GM18519 (cell line): Measurements from ENCODE around the gene TMEM14B.
A peak's percentile ranks its signal among the peaks of the same experiment; 100 is the strongest.
"Not testable (repeated sequence)": the region's sequence is repeated elsewhere in the genome, so short reads cannot be mapped to it uniquely, and the experiment has no call there.

Source experiments
- ATAC-seq: cut with Tn5 transposase; IDR thresholded peaks from one replicate; pipeline ENCODE4 v1.9.1; 2021; ENCODE audit warnings: mild to moderate bottlenecking, moderate library complexity; ENCODE audit not compliant: unreplicated experiment, low FRiP score

TMEM14B gene

DNA sequence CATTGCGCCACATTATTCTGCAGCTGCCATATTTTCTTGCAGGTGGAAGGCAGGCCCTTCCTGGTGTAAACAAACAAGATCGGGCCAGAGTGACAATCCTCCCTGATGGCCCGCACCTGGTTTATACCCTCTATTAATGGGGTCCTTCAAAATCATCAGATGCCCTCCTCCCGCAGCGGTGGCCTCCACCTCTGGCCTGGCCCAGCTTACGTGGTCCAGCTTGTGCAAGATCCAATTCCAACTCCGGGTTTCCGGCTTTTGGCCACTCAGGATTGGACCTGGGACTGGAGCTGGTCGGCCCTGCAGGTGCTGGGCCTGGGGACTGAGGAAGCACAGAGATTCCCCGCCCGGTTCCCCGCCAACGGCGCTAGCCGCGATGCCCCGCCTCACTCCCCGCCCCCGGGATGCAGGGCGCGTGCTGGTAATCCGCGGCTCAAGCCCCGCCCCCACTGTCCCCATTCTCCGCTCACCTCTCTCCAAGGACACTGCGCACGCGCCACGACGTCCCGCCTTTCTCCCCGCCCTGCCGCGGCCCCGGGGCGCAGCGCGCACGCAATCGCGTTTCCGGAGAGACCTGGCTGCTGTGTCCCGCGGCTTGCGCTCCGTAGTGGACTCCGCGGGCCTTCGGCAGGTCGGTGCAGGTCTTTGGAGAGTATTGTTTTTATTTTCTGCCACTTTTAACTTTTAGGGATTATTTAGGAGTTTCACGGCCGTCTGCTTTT lies at the start of gene TMEM14B:
TSS of gene TMEM14B (plus strand) at position 555 of the 722 bp plus-strand sequence. CDS start 1,441 bp downstream, outside the sequence.
- peak; percentile 88 for ATAC-seq

DNA sequence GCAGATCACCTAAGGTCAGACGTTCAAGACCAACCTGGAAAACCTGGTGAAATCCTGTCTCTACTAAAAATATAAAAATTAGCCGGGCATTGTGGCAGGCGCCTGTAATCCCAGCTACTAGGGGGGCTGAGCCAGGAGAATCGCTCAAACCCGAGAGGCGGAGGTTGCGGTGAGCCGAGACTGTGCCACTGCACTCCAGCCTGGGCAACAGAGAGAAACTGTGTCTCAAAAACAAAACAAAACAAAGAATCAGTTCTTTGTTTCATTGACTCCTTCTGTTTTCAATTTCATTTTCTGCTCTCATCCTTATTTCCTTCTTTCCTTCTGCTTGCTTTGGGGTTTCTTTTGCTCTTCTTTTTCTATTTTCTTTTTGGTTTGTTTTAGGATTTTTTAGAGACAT lies 33.6 kb upstream of the TMEM14B start:
- no peak for ATAC-seq

DNA sequence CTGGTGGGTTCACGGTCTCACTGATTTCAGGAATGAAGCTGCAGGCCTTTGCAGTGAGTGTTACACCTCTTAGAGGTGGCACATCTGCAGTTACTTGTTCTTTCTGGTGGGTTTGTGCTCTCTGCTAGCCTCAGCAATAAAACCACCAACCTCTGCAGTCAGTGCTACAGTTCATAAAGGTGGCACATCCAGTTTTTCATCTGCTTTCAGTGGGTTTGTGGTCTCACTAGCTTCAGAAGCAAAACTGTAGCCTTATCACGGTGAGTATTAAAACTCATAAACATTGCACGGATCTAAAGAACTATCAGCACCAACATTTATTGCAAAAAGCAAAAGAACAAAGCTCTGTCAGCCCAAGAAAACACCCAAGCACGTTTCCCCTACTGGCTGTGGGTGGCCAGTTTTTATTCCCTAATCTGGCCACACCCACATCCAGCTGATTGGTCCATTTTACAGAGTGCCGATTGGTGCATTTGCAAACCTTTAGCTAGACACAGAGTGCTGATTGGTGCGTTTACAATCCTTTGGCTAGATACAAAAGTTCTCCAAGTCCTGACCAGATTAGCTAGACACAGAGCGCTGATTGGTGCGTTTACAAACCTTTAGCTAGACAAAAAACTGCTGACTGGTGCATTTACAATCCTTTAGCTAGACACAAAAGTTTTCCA lies 28.2 kb upstream of the TMEM14B start:
- ATAC-seq, result no peak

DNA sequence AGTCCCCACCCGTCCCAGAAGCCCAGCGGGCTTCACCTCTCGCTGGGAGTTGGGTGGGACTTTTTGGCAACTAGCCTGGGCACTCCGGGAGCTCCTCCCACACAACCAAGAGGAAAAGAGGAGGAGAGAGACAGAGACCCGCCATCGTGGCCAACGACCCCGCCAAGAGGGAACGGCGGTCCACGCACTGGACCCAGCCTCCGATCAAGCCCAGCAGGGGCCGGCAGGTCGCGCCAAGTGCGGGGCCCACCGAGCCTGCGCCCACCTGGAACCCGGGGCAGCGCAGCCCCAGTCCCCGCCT lies 27.7 kb upstream of the TMEM14B start:
- ATAC-seq, result no peak

DNA sequence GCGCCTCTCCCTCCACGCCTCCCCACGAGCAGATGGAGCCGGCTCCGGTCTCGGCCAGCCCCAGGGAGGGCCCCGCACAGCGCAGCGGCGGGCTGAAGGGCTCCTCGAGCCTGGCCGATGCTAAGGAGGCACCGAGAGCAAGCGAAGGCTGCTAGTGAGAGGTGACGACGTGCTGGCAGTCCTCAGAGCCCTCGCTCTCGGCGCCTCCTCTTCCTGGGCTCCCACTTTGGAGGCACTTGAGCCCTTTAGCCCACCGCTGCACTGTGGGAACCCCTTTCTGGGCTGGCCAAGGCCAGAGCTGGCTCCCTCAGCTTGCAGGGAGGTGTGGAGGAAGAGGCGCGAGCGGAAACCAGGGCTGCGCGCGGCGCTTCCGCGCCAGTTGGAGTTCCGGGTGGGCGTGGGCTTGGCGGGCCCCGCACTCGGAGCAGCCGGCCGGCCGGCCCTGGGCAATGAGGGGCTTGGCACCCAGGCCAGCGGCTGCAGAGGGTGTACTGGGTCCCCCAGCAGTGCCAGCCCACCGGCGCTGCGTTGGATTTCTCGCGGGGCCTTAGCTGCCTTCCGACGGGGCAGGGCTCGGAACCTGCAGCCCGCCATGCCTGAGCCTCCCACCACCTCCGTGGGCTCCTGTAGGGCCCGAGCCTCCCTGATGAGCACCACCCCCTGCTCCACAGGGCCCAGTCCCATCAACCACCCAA lies 27.2 kb upstream of the TMEM14B start:
- no peak for ATAC-seq

DNA sequence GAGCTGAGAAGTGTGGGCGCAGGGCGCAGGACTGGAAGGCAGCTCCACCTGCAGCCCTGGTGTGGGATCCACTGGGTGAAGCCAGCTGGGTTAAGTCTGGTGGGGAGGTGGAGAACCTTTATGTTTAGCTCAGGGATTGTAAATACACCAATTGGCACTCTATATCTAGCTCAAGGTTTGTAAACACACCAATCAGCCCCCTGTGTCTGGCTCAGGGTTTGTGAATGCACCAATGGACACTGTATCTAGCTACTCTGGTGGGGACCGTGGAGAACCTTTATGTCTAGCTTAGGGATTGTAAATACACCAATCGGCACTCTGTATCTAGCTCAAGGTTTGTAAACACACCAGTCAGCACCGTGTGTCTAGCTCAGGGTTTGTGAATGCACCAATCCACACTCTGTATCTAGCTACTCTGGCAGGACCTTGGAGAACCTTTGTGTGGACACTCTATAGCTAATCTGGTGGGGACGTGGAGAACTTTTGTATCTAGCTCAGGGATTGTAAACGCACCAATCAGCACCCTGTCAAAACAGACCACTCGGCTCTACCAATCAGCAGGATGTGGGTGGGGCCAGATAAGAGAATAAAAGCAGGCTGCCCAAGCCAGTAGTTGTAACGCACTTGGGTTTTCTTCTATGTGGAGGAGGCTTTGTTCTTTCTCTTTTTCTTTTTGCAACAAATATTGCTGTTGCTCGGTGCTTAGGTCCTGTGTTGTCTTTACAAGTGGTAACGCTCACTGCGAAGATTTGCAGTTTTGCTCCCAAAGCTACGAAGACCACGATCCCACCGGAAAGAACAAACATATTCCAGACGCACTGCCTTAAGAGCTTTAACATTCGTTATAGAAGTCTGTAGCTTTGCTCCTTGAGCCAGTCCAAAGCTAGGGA lies 26.4 kb upstream of the TMEM14B start:
- not testable (repeated sequence) for ATAC-seq

DNA sequence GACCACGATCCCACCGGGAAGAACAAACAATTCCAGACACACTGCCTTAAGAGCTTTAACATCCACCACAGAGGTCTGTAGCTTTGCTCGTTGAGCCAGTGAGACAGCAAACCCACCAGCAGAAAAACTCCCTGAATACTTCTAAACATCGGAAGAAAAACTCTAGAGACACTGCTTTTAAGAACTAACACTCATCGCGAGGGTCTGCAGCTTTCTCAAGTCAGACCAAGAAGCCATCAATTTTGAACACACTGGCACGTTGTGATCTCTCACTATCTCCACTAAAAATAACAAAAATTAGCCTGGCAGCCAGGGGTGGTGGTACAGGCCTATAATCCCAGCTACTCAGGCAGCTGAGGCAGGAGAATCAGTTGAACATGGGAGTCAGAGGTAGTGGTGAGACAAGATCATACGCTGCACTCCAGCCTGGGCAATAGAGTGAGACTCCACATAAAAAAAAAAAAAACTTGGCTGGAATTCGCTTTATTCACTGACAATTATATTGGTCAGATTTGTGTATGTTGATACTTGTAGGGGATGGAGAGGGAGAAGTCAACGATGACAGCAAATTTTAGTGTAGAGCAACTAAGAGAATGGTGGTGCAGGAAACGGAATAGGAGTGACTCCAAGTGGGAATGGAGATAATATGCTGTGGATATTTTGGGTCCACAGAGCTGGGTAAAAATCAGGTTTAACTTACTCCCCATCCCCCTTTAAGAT lies 25.6 kb upstream of the TMEM14B start:
- ATAC-seq, result no peak

DNA sequence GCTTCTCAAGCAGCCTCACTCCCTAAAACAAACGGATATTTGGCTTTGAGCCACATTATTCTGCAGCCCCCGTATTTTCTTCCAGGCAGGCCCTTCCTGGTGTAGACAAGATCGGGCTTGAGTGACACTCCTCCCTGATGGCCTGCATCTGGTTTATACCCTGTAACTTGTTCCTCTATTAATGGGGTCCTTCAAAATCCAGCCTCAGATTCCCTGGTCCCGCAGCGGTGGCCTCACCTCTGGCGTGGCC lies 25.1 kb upstream of the TMEM14B start:
- no peak for ATAC-seq

DNA sequence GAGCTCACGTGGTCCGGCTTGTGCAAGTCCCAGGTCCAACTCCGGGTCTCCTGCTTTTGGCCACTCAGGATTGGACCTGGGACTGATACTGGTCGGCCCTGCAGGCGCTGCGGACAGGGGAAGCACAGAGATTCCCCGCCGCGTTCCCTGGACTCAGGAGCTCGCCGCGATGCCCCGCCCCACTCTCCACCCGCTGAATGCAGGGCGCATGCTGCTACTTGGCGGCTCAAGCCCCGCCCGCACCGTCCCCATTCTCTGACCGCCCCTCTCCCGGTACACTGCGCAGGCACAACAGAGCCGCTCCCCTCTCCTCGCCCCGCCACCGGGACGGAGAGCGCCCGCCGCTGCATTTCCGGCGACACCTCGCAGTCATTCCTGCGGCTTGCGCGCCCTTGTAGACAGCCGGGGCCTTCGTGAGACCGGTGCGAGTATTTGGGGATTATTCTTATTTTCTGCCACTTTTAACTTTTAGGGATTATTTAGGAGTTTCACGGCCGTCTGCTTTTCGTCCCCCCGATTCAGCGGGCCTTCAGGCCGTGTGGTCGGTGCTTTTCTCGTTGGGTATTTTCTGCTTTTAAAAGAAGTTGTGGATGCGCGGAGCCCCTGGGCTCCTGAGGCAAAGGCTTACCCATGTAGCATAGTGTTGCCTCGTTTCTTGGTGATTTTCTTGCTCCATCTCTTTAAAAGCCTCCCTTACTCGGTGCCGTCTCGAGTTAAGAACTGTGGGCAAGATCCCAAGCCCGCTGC lies 24.6 kb upstream of the TMEM14B start, which contains the start of gene TMEM14C:
TSS of gene TMEM14C (plus strand) at position 251 of the 747 bp plus-strand sequence. CDS start 1,544 bp downstream, outside the sequence.
- ATAC-seq, result peak; percentile 93

DNA sequence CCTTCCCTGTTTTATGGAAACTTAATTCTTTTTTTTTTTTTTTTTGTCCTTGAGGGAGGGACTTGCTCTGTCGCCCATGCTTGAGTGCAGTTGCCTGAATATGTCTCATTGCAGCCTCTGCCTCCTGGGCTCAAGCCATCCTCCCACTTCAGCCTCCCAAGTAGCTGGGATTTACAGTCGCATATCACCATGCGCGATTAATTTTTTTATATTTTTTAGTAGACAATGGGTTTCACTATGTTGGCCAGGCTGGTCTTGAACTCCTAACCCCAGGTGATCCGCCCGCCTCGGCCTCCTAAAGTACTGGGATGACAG lies 24.1 kb upstream of the TMEM14B start:
- ATAC-seq, result no peak

DNA sequence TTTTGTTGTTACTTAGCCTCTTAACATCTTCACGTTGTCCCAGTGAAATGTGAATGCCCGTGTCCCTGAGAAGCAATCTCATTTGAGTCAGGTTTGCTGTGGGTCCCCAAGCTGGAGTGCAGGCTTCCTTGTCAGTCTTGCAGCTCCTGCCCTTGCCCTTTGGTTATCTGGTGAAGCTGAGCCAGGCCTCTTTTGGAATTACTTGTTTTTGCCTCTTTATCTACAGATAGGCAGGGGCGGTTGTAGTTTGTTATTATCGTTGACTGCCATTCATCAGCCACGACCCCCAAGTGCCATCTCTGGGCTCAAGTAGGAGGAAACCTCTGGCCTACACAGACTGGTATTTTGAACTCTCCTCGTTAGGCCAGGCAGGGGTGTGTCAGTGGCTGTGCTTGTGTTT lies 22.6 kb upstream of the TMEM14B start:
- ATAC-seq, result no peak

DNA sequence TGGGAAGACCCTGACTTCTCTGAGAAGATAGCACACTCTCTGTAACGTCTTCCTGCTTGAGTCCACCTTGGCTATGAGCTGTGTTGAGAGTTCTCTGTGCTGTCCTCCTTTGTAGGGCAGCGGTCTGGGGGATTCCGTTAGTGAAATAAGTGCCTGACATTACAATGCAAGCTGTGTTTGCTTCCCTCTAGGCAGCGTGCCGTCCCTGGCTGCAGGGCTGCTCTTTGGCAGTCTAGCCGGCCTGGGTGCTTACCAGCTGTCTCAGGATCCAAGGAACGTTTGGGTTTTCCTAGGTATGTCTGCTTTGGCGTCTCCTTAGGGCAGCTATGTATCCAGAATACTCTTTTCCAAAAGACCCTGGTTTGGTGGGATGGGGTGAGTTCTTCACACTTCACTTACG lies 21.9 kb upstream of the TMEM14B start:
- no peak for ATAC-seq

DNA sequence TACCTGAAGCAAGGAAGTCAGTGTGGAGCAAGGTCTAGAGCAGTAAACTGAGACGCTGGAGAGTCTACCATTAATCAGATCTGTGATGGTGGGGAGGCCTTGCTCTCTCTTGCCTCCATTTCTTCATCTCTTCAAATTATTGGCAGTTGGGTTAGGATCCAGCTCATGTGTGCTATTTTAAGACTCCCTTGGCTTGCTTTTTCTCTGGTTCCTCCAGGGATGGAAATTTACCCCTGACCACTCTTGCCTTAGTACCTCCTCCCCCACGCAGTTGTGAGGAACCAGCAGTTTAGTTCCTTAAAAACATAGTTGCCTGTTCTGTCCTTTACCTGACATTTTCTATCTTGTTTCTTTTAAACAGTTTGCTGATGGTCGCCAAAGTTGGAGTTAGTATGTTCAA lies 17.4 kb upstream of the TMEM14B start:
- no peak for ATAC-seq

DNA sequence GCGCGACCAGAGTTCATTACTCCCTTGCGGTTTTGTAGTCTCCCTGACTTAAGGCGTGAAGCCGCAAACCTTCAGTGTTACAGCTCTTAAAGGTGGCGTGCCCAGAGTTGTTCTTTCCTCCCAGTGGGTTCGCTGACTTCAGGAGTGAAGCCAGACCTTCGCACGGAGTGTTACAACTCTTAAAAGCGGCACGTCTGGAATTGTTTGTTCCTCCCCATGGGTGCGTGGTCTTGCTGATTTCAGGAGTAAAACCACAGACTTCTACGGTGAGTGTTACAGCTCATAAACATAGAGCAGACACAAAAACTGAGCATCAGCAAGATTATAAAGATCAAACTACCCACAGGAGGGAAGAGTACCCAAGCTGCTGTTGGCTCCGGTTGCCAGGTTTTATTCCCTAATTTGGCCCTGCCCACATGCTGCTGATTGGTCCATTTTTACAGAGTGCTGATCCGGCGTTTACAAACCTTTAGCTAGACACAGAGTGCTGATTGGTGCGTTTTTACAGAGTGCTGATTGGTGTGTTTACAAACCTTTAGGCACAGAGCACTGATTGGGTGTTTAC lies 14.4 kb upstream of the TMEM14B start:
- no peak for ATAC-seq

DNA sequence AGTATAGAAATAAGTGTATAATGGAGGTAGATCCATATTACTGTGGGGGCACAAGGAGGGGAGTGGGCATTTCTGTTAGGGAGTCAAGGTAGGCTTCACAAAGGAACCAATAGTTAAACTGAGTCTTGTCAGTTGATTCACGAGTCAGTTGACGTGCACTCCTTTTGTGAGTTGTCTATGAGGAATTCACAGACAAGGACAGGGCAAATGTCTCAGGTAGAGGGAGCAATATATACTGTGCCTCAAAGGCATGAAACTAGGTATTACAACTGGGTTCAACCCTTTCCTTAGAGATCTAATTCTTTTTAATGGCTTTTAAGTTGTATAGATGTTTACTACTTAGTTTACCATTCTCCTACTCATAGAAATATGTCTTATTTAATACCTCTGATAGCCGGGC lies 13.7 kb upstream of the TMEM14B start:
- no peak for ATAC-seq

DNA sequence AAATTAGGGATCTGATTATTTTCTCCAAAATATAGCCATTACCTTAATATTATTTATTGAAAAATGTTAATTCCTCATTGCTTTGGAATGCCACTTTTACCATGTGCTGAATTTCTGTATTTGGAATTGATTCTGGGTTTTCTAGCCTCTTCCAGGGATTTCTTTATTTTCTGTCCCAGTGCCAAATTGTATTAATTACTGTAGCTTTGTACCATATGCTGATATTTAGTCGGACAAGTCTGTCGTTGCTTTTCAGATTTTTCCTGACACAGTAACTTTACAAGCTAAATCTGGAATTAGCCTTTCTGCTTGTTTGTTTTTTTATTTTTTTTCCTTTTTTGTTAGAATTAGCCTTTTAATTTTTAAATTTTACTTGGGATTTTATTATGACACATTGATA lies 10.9 kb upstream of the TMEM14B start:
- no peak for ATAC-seq

DNA sequence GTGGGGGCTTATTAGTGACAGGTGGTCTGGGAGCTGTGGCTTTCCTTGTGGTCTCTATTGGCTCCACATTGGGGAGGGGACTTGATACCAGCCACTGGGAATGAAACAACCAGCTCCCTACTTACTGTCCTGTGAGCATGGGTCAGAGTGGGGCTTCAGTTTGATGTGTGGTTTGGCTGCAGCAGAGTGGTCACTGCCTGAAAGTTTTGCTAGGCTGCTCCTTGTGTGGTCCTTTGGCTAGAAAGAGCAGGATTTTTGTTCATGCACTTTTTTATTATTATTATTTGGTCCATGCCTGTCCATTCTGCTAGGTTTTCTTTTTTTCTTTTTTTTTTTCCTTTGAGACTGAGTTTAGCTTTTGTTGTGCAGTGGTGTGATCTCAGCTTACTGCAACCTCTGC lies 7.5 kb upstream of the TMEM14B start:
- no peak for ATAC-seq

DNA sequence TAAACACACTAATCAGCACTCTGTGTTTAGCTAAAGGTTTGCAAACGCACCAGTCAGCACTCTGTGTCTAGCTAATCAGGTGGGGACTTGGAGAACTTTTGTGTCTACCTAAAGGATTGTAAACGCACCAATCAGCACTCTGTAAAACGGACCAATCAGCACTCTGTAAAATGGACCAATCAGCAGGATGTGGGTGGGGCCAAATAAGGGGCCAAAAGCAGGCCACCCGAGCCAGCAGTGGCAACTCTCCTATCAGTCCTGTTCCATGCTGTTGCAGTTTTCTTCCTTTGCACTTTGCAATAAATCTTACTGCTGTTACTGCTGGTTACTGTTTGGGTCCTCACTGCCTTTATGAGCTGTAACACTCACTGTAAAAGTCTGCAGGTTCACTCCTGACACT lies 6.0 kb upstream of the TMEM14B start:
- not testable (repeated sequence) for ATAC-seq

DNA sequence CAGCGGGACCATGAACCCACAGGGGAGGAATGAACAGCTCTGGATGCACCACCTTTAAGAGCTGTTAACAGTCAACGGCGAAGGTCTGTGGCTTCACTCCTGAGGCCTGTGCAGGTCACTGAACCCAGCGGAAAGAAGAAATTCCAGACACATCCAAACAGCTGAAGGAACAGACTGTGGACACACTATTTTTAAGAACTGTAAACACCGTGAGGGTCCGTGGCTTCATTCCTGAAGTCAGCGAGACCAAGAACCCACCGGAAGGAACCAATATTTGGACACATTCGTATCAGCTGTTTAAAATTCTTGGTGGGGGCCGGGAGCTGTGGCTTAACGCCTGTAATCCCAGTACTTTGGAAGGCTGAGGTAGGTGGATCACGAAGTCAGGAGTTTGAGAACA lies 5.4 kb upstream of the TMEM14B start:
- no peak for ATAC-seq

DNA sequence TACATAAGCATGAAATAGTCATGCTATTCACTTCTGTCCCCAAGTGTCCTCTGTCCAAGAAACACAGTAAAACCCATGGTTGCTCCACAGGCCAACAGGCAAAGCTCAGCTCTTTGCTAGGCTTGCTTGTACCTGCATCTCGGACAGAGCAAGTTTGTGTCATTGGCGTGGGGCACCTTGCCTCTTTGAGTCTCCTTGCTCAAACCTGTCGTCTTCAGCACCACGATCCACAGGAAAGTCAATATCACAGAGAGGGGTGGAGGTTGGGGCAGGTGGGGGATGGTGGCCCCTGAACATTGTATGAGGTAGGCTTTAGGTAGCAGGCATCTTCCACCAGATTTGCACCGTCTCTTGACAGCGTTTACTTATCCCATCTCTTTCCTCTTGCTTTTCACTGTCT lies 4.1 kb upstream of the TMEM14B start:
- no peak for ATAC-seq
